Activated naive CD8-positive, alpha-beta T cell treated with anti-CD3 and anti-CD28 coated beads for 36 hours (primary cell): Measurements from ENCODE around the gene FPR2. TPM values are rescaled to one million over a fixed set of nuclear protein-coding genes. Genes with fewer than 3 reads are reported as not detected.

Source experiments
- total RNA-seq, 2 experiments: library from RNA; stranded (reverse); gene quantifications; one replicate each; pipeline ENCODE4 v1.2.3, GENCODE V29; 2021

FPR2 gene
- total RNA-seq, 2 experiments from 2014 or later: not detected

Other genes starting within 250 kb of the FPR2 start
- gene SIGLEC6, start 229.5 kb upstream of the FPR2 start, total RNA-seq: not detected
- gene ZNF175, start 189.9 kb upstream of the FPR2 start, total RNA-seq: 10 to 100 TPM in 1 of 2 experiments, 1 to 10 TPM in 1; 8.9 to 10.1 TPM
- gene SIGLEC5, start 130.8 kb upstream of the FPR2 start, total RNA-seq: not detected
- gene SIGLEC14, start 114.4 kb upstream of the FPR2 start, total RNA-seq: under 1 TPM; 0.14 to 0.36 TPM
- 1 to 10 TPM; 2.0 to 2.1 TPM for gene SPACA6, start 67.8 kb upstream of the FPR2 start, total RNA-seq
- gene HAS1, start 37.2 kb upstream of the FPR2 start, total RNA-seq: not detected
- not detected for gene FPR1, start 9.3 kb upstream of the FPR2 start, total RNA-seq
- not detected for gene FPR3, start 34.0 kb downstream of the FPR2 start, total RNA-seq
- gene ZNF577, start 126.8 kb downstream of the FPR2 start, total RNA-seq: 1 to 10 TPM; 4.5 to 4.8 TPM
- gene ZNF649, start 143.8 kb downstream of the FPR2 start, total RNA-seq: 10 to 100 TPM; 12.1 to 12.2 TPM
- gene ZNF613, start 166.3 kb downstream of the FPR2 start, total RNA-seq: 1 to 10 TPM; 4.3 to 4.5 TPM
- gene ZNF350, start 225.7 kb downstream of the FPR2 start, total RNA-seq: 10 to 100 TPM; 11.3 to 11.4 TPM
- 1 to 10 TPM; 8.4 to 8.5 TPM for gene ZNF615, start 247.0 kb downstream of the FPR2 start, total RNA-seq